ENCODE measurements around the gene TUBGCP4. TPM values are rescaled to one million over a fixed set of nuclear protein-coding genes. Genes with fewer than 3 reads are reported as not detected.
A peak's percentile ranks its signal among the peaks of the same experiment; 100 is the strongest.

The TUBGCP4 gene
- total RNA-seq, 2 experiments from 2014 or later, result 36.0 to 43.9 TPM

DNA sequence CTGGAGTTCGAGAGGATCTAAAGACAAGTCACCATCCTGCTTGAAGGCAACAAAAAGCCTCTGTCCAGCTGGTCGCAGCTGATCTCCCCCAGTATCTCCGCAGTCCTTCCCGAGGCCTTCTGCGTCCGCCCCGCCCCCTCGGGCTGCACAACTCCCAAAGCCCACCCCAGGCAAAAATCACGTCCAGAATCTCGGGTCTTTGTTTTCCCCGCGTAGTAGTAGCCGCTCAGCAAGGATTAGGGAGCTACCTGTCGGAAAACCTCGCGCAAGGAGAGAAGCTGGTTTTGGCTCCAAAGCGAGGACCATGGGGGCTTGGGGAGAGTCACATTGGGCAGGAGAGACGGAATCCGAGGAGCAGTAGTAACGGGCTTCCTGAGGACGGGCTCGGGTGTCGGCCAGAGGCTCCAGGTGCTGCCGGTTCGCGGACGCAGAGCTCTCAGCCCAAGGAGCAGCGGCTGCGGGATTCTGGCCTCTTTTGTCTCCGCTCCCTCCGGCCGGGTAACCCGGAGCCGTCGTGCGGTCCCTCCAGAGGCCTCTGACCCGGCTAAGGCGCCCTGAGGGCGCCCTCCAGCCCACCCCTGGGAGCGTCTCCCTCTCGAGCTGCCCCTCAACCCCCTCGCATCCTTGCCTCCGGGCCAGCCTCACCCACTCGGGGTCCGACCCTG lies 459 bp upstream of the TUBGCP4 start:
- Histone ChIP-seq H3K79me2 (ENCODE audit: insufficient read depth, low read depth, low read length) (peaks cover 51% of the 10 kb centered on the region), H2AFZ (ENCODE audit: low read length) (peak overlapping the region; percentile 86; the same call in 1 of the 2 replicates), H3K27ac (ENCODE audit: low read depth, low read length, poor library complexity, severe bottlenecking) (peak overlapping the region; percentile 41), H3K9me2 (ENCODE audit: insufficient read depth, low read length) (no peaks in the 10 kb centered on the region), H3K9me3 (ENCODE audit: low read length) (no peaks in the 10 kb centered on the region), H3K4me2 (ENCODE audit: low read length) (peak overlapping the region; percentile 96), H3K36me3 (ENCODE audit: insufficient read depth, low read length) (peaks cover 42% of the 10 kb centered on the region), H3K4me1 (ENCODE audit: insufficient read depth, low read length, poor library complexity, severe bottlenecking) (peaks cover 32% of the 10 kb centered on the region), H4K20me1 (ENCODE audit: insufficient read depth, low read length) (peaks cover 6% of the 10 kb centered on the region; the same call in 1 of the 2 replicates), H3K4me3 (ENCODE audit: low read depth, low read length, poor library complexity, severe bottlenecking) (peak overlapping the region; percentile 79)
- no TSS peak for BruUV-seq (replicated peaks)
- CTCF ChIA-PET (ENCODE audit: unreplicated experiment), result interaction anchor here (0.6 kb wide), 1 partner anchor 103 kb away, joined by 4 read pairs; no protein-coding TSS in a partner anchor
- no peak for TF ChIP-seq EZH2phosphoT487 (IDR thresholded peaks at IDR 0.05; ENCODE audit: borderline replicate concordance, low read depth, low read length)
- TF ChIP-seq, protein P1, sequence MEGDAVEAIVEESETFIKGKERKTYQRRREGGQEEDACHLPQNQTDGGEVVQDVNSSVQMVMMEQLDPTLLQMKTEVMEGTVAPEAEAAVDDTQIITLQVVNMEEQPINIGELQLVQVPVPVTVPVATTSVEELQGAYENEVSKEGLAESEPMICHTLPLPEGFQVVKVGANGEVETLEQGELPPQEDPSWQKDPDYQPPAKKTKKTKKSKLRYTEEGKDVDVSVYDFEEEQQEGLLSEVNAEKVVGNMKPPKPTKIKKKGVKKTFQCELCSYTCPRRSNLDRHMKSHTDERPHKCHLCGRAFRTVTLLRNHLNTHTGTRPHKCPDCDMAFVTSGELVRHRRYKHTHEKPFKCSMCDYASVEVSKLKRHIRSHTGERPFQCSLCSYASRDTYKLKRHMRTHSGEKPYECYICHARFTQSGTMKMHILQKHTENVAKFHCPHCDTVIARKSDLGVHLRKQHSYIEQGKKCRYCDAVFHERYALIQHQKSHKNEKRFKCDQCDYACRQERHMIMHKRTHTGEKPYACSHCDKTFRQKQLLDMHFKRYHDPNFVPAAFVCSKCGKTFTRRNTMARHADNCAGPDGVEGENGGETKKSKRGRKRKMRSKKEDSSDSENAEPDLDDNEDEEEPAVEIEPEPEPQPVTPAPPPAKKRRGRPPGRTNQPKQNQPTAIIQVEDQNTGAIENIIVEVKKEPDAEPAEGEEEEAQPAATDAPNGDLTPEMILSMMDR (conservative IDR thresholded peaks at IDR 0.05; ENCODE audit: low read length), result no peak
- intact Hi-C loops (cut with micrococcal nuclease; ENCODE audit: unreplicated experiment), result loop anchor here (5.0 kb wide), 1 partner anchor 142 kb away; no protein-coding TSS in a partner anchor
- POLR2A ChIA-PET, result interaction anchor here (0.6 to 1.5 kb wide), 4 partner anchors 12 to 447 kb away, joined by 3 to 4 read pairs (median 4); no protein-coding TSS in a partner anchor
- no peak for DNase-seq (ENCODE audit: low spot score)

DNA sequence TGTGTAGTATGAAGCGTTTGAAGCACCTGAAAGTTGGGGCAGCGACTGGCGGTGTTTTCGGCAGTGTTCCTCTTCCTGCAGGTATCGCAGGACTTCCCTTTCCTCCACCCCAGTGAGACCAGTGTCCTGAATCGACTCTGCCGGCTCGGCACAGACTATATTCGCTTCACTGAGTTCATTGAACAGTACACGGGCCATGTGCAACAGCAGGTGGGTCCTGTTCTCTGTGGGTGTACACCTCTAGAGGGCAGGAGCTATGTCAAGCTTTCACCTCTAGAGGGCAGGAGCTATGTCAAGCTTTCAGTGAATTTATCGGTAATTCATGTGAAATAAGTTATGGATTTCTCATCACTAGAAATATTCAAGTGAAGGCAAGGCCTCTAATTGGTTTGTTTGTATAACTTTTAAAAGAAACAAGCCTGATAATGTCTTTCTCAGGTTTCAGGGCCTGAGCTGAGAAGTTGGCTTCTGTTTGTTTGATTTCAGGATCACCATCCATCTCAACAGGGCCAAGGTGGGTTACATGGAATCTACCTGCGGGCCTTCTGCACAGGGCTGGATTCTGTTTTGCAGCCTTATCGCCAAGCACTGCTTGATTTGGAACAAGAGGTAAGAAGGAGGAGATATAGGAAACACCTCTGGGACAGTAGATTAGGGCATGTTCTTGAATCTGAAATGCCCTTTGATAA lies 5.3 kb downstream of the TUBGCP4 start:
- peaks cover 6% of the 10 kb centered on the region; the same call in 1 of the 2 replicates for H4K20me1 ChIP-seq (ENCODE audit: insufficient read depth, low read length)
- H3K4me1 ChIP-seq (ENCODE audit: insufficient read depth, low read length, poor library complexity, severe bottlenecking), result peaks cover 20% of the 10 kb centered on the region
- no peaks in the 10 kb centered on the region for H3K9me2 ChIP-seq (ENCODE audit: insufficient read depth, low read length)
- peak overlapping the region; percentile 17; the same call in 1 of the 2 replicates for H3K4me2 ChIP-seq (ENCODE audit: low read length)
- ChIA-PET CTCF (ENCODE audit: unreplicated experiment) (interaction anchor here (0.6 to 1.0 kb wide), 3 partner anchors 9 to 86 kb away, joined by 3 read pairs; no protein-coding TSS in a partner anchor), POLR2A (no interaction called here)
- no peaks in the 10 kb centered on the region for H3K9me3 ChIP-seq (ENCODE audit: low read length)
- no peak overlapping the region for H3K27ac ChIP-seq (ENCODE audit: low read depth, low read length, poor library complexity, severe bottlenecking)
- intact Hi-C loops (cut with micrococcal nuclease; ENCODE audit: unreplicated experiment), result no loop called here
- TF ChIP-seq, protein P1 (conservative IDR thresholded peaks at IDR 0.05; ENCODE audit: low read length), result peak; percentile 100
- TF ChIP-seq EZH2phosphoT487 (IDR thresholded peaks at IDR 0.05; ENCODE audit: borderline replicate concordance, low read depth, low read length), result no peak
- H3K36me3 ChIP-seq (ENCODE audit: insufficient read depth, low read length), result peaks cover 60% of the 10 kb centered on the region
- no peak overlapping the region for H3K4me3 ChIP-seq (ENCODE audit: low read depth, low read length, poor library complexity, severe bottlenecking)
- H3K79me2 ChIP-seq (ENCODE audit: insufficient read depth, low read depth, low read length), result peaks cover 38% of the 10 kb centered on the region; the same call in 1 of the 2 replicates
- BruUV-seq (replicated peaks), result no TSS peak
- peak; percentile 82 for DNase-seq (ENCODE audit: low spot score)
- no peak overlapping the region for H2AFZ ChIP-seq (ENCODE audit: low read length)
